Kidney (tissue), 14 donors: ENCODE data around the gene LIPH. TPM values are rescaled to one million over a fixed set of nuclear protein-coding genes. Genes with fewer than 3 reads are reported as not detected.

Experiments used
- DNase-seq, 5 donors: peaks; one replicate each; pipeline ENCODE4 v3.0.0-alpha.2; 2013 to 2020
- FAIRE-seq: peaks from 2 replicates; lab custom pipeline; 2012; peaks lifted over from hg19 to GRCh38; lab: Jason Lieb, UNC
- H3K27ac ChIP-seq, 2 donors: one replicate each; pipeline ENCODE4 v1.7.0; 2013; ENCODE audit warnings: low read depth in 2 of 2, low read length in 2 of 2, inconsistent platforms in 1 of 2
- H3K27me3 ChIP-seq: one replicate; pipeline ENCODE4 v1.7.1; 2013; ENCODE audit warnings: low read length, inconsistent platforms; ENCODE audit not compliant: control insufficient read depth, insufficient read depth
- H3K36me3 ChIP-seq, 3 donors: one replicate each; pipeline versions ENCODE4 v1.7.0 to v1.7.1; 2013; ENCODE audit warnings: low read length in 3 of 3, control low read depth in 1 of 3, inconsistent platforms in 1 of 3; ENCODE audit not compliant: insufficient read depth in 3 of 3, control insufficient read depth in 2 of 3
- H3K4me1 ChIP-seq, 3 donors: one replicate each; pipeline versions ENCODE4 v1.7.0 to v1.7.1; 2013; ENCODE audit warnings: low read length in 3 of 3, inconsistent platforms in 1 of 3, low read depth in 1 of 3; ENCODE audit not compliant: control insufficient read depth in 2 of 3, insufficient read depth in 2 of 3
- H3K4me3 ChIP-seq, 3 donors: one replicate each; pipeline versions ENCODE4 v1.7.0 to v1.8.1; 2013; ENCODE audit warnings: low read length in 3 of 3, control low read depth in 1 of 3, inconsistent platforms in 1 of 3
- H3K9ac ChIP-seq, 3 donors: one replicate each; pipeline versions ENCODE4 v1.7.0 to v1.7.1; 2013; ENCODE audit warnings: low read length in 3 of 3, control low read depth in 1 of 3, inconsistent platforms in 1 of 3
- H3K9me3 ChIP-seq, 3 donors: one replicate each; pipeline versions ENCODE4 v1.7.0 to v1.7.1; 2013; ENCODE audit warnings: low read length in 3 of 3, control low read depth in 1 of 3, inconsistent platforms in 1 of 3; ENCODE audit not compliant: control insufficient read depth in 2 of 3, insufficient read depth in 1 of 3
- intact Hi-C: fragments of 100-400 bp; cut with DNase I; formaldehyde crosslinking; loops from one replicate; pipeline ENCODE4 v1.11.1; 2022
- polyA plus RNA-seq: library from polyadenylated mRNA; stranded (reverse); fragments of 350-450 nt; fragmentation: Illumina TruSeq; extraction: RNeasy Lipid Tissue Mini Kit (QIAGEN cat#74804); gene quantifications from one replicate; pipeline ENCODE4 v1.2.3, GENCODE V29; 2014; ENCODE audit warnings: low read depth, low replicate concordance; ENCODE audit not compliant: insufficient read depth
- total RNA-seq: library from RNA; stranded (reverse); fragmentation: NEBNext Ultra II Directional; extraction: Animal tissue kit (Norgen Biotek cat#: 25700); gene quantifications from one replicate; pipeline ENCODE4 v1.2.1, GENCODE V29; 2021
- TF ChIP-seq, protein P1 (sequence below): IDR thresholded peaks from 3 replicates; pipeline ENCODE4 v1.5.1; 2012; ENCODE audit warnings: mild to moderate bottlenecking, moderate library complexity, borderline replicate concordance; ENCODE audit not compliant: insufficient read depth; ENCODE audit errors: extremely low read depth
- donor health status: control.
- donor health status: control.
- donor health status: control.
- donor health status: control.
- donor health status: control.
- donor health status: DM: yes; HTN: yes; CAD: no.
- donor health status: Normal renal cell carcinoma (clear cell type).

Gene LIPH
- total and polyA plus RNA-seq, 2 donors from 2014 or later, result 3.2 to 14.7 TPM

DNA sequence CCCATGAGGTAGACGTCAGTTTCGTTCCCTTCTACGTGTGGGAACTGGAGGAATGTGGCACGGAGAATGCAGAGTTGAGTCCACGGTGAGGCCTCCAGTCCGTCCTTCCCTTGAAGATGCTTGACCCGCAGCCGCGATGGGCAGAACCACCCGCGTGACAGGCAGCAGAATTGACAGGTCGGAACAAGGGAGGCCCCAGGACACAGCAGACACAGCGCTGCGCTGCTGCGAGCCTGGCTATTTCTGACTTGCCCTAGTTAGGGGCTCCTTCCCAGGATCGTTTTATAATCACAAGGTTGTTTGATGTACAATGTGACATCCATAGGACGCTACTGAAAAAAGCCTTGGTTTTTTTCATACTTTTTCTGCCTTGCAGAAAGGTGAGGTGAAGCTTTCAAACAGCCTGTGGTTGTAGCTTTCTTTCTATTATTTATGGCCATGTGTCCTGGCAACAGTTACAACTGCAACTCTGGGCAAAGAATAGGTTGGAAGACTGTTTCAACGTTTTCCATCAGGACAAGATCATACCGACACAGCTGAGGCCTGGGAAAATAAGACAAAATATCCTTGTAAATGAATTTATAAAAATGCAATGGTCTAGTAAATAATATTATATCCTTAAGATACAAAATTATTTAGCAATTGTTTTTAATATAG is 43.9 kb downstream of the LIPH start:
- TF ChIP-seq, protein P1, sequence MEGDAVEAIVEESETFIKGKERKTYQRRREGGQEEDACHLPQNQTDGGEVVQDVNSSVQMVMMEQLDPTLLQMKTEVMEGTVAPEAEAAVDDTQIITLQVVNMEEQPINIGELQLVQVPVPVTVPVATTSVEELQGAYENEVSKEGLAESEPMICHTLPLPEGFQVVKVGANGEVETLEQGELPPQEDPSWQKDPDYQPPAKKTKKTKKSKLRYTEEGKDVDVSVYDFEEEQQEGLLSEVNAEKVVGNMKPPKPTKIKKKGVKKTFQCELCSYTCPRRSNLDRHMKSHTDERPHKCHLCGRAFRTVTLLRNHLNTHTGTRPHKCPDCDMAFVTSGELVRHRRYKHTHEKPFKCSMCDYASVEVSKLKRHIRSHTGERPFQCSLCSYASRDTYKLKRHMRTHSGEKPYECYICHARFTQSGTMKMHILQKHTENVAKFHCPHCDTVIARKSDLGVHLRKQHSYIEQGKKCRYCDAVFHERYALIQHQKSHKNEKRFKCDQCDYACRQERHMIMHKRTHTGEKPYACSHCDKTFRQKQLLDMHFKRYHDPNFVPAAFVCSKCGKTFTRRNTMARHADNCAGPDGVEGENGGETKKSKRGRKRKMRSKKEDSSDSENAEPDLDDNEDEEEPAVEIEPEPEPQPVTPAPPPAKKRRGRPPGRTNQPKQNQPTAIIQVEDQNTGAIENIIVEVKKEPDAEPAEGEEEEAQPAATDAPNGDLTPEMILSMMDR, result no peak
- Histone ChIP-seq H3K4me1 (peaks cover 0 to 5% (median 0%) of the 10 kb centered on the region in 3 donors), H3K36me3 (no peaks in the 10 kb centered on the region), H3K4me3 (no peak overlapping the region), H3K27me3 (no peaks in the 10 kb centered on the region), H3K27ac (no peak overlapping the region), H3K9ac (no peak overlapping the region), H3K9me3 (no peaks in the 10 kb centered on the region)
- no peak for FAIRE-seq
- peak in 4 of 5 donors; percentile 12 to 43 (median 14) for DNase-seq
- intact Hi-C loops, result no loop called here

DNA sequence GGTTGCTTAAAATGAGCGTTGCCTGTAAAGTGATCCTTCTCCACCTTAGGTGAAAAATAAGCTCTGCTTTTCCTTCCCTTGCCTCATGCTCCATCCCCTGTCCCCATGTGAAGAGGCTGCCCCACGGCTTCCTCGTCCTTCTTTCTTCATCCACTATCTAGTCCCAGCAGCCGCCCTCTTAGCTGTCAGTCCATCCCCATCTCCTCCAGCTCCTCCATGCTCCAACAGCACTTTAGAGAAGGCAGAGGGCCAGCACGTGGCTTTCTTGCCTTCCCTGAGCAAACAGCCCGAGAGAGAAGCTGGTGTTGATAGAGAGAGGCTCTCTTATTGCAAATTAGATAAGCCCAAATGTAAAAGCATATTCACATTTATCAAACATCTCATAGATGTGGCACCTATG is 44.5 kb downstream of the LIPH start:
- Histone ChIP-seq H3K27me3 (no peaks in the 10 kb centered on the region), H3K9me3 (no peaks in the 10 kb centered on the region), H3K36me3 (no peaks in the 10 kb centered on the region), H3K9ac (no peak overlapping the region), H3K4me1 (peaks cover 0 to 8% (median 0%) of the 10 kb centered on the region in 3 donors), H3K4me3 (no peak overlapping the region), H3K27ac (no peak overlapping the region)
- DNase-seq (no peak), FAIRE-seq (no peak)
- TF ChIP-seq, protein P1, result no peak
- intact Hi-C loops, result no loop called here

DNA sequence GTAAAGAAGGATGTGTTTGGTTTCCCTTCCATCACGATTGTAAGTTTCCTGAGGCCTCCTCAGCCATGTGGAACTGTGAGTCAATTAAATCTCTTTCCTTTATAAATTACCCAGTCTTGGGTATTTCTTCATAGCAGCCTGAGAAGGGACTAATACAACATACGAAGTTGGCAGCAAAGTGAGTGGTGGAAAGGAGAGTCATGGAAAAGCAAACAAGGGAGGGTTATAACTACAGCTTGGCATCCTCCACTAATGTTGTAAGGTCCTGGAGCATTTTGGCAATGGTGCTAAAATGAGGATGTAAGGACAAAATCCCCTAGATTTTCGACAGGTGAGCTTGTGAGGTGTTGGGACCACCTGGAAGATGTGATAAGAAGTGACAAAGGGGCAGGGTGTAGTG is 47.8 kb downstream of the LIPH start:
- H3K9me3 ChIP-seq, result no peaks in the 10 kb centered on the region
- TF ChIP-seq, protein P1, result no peak
- no peak for DNase-seq
- intact Hi-C loops, result no loop called here
- H3K27ac ChIP-seq, result no peak overlapping the region
- H3K4me1 ChIP-seq, result peaks cover 0 to 8% (median 0%) of the 10 kb centered on the region in 3 donors
- H3K36me3 ChIP-seq, result no peaks in the 10 kb centered on the region
- FAIRE-seq, result no peak
- H3K27me3 ChIP-seq, result no peaks in the 10 kb centered on the region
- H3K9ac ChIP-seq, result no peak overlapping the region
- H3K4me3 ChIP-seq, result no peak overlapping the region
